ENCODE results near the gene AGAP1. TPM values are rescaled to one million over a fixed set of nuclear protein-coding genes. Genes with fewer than 3 reads are reported as not detected.

The AGAP1 gene
- total RNA-seq, 2 experiments from 2014 or later: 1.6 to 2.4 TPM

DNA sequence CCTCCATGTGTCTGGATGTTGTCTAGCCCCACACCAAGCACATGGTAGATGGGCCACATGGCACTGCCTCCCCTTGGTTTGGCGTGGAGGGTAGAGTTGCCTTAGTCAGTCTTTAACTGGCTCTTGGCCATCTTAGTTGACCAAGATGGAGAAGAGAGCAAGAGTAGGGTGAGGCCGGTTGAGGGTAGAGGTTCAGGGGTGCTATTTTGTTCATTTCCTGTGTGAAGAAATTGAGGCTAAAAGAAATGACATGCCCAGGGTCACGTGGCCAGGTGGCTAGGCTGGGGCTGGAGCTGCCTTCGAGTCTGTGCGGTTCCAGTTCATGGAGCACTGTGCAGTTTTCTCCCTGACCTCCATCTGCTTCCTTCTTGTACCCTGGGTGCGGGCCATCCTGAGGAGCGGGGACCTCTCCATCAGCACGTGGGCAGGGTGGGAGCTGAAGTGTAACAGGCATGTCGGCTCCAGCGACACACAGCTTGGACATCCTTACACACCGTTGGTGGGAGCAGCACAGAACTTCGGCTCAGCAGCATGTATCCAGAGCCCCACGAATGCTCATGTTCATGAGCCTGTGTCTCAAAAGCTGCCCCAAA, 461.1 kb downstream of the AGAP1 start:
- POLR2A ChIA-PET: no interaction called here
- CTCF ChIA-PET: no interaction called here

DNA sequence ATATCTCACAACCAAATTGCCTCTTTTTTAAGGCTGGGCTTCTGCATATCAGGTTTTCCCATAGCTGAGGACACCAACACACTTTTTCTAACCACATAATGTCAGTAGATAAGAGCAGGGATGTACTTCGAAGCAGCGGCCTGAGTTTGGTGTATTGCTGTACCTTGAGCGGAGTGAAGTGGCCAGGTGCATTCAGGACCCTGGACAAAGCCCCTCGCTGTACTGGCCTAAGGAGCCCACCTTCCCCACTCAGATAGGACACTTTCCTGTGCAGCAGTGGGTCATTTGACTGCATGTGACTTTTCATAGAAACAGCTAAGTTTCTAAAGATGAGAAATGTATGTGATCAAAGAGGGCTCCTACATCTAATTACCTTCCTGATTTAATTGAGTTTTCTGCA, 461.8 kb downstream of the AGAP1 start:
- ChIA-PET CTCF (no interaction called here), POLR2A (no interaction called here)

DNA sequence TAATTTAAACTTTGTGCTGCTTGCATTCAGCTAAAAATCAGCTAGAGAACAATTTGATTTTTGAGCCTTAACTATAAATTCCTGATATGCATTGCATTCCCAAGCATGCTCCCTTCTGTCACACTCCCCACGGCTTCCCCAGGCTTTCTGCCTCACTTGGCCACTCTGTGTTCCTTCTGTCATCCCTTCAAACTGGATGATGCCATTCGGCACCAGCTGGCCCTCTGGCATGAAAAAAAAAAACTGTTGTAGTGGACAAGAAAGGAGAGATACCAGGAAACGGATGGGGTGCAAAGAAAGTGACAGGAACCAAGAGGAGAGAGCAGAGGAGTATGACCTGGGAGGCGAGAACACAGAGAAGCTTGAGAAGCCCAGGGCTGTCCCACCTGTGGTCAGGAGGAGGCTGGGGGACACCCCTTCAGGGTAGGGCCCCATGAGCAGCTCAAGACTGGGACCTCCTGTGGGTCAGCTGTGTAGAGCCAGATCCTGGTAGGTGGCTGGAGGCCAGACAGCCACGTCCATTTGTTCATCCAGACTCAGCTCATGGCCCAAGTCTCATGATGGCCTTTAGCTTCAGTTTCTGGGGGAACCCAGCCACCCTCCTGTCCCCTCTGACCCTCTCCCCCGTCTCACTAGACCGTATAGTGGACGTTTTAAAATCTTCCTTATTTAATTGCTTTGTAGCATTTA, 462.6 kb downstream of the AGAP1 start:
- ChIA-PET POLR2A (no interaction called here), CTCF (interaction anchor here (0.5 kb wide), 1 partner anchor 155 kb away, joined by 3 read pairs; no protein-coding TSS in a partner anchor)

DNA sequence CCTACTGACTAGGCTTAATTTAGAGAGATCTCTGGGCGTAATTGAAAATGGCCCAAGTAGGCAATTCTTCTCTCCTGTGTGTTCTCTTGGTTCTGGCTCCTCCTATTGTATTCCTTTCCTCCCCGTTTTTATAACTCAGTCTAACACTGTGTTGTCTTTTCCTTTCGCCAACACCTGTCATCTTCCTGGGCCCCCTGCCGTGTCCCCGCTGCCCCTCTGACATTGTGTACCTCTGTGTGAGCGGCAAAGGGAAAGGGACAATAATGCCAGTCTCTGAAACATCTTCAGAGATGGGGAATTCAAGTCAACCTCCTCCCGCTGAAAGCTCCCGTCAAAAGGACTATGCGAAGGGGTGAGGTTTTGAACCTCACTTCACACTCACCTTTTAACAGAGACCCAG, 463.4 kb downstream of the AGAP1 start:
- ChIA-PET CTCF (no interaction called here), POLR2A (no interaction called here)

DNA sequence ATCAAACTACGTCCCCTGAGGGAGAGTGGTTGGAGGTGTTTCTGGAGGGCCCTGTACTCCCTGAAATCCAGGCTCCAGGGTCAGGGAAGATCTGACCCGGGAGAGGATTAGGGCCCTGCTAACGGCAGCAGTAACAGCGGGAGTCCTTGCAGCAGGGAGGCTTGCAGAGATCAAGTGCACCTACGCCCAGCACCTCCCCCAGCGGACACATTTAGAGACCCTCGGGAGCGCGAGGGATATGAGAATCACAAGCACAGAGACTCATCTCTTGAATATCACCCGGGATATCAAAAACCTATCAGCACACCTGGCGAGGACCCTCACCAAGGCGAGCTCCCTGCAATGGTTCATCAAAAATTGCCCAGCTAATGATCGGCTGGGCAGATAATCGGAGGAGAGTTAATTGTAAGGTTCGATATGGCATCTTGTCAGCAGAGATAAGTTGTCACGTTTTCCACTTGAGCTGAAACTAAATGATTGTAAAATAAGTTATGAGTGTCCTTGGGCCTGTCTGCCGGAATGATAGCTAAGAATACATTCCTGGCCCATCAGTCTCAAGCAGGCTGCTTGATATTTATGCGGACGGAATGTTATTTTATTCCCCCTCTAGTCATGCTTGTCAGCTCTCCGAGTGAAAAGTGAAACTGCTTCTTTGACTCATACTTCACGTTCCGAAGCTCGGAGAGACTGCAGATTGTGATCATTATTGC, 464.5 kb downstream of the AGAP1 start:
- ChIA-PET POLR2A (no interaction called here), CTCF (no interaction called here)

DNA sequence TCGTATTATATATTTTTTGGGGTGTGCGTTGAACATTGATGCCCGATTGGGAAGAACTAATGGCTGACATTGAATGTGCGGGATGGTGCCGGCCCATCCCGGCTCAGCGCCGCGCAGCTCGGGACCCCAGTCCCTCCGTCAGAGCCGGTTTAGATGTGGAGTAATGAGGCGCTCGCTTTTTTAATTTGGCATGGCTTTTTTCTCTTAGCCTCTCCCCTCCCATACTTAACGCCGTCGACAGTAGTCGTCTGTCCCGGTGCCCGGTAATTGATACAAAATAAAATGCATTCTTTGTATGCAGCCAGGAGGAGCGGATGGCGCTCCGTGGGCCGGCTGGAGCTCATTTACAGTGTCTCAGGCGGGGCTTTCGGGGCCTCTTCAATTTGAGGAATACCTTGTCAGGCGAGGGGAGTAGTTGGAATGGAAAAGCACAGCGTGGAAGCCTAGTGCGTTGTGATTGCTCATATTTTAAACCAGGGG, 465.1 kb downstream of the AGAP1 start:
- ChIA-PET POLR2A (no interaction called here), CTCF (no interaction called here)

DNA sequence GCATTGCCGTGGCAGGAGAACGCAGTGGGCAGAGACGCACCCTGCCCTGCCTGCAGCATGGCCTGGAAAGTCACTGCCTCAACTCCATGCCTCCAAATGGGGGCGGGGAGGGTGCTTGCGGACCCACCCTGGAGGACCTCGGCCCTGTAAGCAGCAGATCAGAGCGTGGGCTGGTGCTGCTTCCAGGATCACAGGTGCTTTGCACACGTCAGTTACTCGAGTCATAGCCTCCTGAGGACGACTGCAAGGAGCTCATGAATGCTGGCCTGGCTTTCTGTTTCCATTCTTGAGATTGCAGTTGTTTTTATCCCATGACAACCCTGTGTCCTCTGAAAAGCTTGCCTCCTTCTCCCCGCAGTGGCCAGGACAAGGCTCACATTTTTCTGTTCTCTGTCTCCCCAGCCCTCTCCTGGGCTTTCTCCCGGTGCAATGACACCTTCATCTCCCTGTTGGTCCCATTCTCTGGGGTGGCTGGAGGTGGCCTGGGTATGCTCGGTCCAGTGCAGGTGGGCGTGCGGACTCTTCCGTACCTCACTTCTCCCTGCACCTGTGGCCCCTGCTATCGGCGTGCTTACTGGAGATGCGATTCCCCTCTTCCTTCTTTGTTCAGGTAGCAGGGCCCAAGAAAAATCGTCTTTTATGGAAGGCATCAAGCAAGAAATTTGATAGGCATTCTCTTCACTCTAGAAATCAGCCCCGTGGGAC, 466.3 kb downstream of the AGAP1 start:
- POLR2A ChIA-PET: no interaction called here
- CTCF ChIA-PET: no interaction called here

DNA sequence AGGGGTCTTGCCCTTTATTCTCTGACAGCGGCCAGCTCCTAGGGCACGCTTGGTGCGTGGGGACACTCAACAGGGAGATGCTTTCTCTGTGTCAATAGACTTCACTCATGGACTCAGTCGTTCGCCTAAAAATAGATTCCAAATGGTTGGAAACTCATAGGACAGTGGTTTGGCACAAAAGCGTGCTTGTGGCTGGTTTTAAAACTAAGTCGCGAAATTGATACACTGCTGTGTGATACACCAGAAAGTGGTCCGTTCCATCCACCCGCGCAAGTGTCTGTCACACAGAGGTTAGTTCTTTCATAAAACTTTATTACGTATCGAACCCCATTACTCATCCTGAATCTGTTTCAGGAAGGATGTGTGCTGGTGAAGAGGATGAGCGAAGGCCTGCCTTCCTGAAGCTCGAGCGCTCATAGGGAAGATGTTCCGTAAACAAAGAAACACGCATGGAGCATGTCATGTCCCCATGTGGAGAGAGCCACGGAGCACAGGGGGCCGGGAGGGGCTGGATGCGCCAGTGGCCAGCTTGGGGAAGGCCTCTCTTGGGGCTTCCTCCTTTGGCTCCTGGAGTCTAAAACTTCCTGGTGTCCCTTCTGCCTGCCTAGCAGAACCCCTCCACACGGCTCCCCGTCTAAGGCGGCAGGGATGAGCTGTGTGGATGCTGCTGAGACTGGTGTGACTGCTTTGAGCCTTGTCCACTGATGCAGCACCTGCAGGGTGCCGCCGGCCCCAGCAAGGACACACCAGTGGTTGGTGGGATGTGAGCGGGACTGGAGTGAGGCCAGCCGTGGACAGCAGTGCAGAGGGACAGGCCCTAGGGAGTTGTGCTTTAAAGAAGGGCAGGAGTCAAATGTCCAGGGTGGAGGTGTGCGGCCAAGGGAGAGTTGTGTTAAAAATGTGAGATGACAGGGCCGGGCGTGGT, 467.1 kb downstream of the AGAP1 start:
- CTCF ChIA-PET: no interaction called here
- POLR2A ChIA-PET: no interaction called here

DNA sequence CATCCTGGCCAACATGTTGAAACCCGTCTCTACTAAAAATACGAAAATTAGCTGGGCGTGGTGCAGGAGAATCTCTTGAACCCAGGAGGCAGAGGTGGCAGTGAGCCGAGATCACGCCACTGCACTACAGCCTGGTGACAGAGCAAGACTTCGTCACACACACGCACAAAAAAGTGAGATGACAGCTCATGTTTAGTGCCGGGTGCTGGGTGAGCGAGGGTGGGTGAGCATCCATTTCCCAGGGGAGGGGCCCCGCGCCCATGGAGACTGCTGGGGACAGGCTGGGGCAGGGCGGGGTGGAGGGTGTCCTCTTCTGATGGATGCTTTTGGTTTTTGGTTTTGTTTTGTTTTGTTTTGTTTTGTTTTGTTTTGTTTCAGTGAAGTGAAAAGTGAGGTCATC, 467.9 kb downstream of the AGAP1 start:
- POLR2A ChIA-PET: no interaction called here
- CTCF ChIA-PET: no interaction called here

DNA sequence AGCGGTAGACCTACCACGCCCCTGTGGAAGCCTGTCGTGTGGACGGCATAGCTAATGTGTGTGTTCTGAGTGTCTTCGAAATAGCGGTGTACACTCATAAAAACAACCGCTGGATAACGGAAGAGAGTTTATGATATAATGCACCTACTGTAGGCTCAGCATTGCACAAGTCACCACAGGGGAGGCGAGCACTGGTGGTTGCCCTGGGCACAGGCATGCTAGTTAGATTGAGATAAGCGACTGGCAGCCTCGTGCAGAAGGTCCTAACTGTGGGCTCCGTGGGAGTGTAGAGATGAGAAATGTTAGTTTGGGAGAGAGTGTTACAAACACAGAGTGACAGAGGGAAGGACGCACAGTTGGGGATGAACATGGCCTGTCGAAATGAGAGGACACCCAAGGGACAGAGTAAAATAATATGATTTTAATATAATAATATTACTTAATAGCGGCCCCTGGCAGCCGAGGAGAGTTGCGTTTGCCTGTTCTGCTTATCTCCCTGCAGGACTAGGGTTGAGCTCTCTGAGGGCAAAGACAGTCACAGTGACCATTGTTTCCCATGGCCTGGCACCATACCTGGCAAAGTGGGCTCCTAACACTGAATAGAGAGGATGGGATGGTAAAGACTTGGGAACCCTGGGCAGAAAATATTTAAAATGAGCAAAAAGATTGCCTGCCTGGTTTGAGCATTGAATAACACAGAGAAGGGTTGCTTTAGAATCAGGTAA, 470.2 kb downstream of the AGAP1 start:
- ChIA-PET POLR2A (no interaction called here), CTCF (no interaction called here)

DNA sequence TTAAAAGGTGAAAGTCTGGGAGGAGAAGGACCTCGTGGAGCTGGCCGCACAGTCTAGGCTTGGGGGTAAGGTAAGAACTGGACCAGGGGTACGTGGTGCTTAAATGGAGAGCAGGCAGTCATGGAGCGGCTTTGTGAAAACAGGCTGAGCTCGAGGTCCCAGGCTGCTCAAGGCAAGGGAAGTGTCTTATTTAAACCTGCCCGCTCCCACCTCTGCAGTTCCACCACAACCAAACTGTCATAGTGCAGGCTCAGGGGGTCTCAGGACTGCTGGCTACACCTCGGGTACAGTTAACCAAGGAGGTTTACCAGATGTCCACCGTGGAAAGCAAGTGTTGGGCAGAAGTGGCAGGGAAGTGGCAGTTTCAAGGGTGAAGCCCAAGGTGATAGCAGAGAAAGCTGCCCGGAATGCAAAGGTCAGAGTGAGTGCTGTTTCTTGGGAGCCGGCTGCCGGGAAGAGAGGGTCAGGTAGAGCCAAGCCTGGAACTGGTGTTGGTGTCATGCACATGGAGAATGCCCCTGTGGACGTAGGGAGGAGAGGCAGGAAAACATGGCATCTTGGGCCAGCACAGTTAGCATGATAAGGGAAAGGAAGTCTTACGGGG, 471.0 kb downstream of the AGAP1 start:
- ChIA-PET POLR2A (no interaction called here), CTCF (no interaction called here)

DNA sequence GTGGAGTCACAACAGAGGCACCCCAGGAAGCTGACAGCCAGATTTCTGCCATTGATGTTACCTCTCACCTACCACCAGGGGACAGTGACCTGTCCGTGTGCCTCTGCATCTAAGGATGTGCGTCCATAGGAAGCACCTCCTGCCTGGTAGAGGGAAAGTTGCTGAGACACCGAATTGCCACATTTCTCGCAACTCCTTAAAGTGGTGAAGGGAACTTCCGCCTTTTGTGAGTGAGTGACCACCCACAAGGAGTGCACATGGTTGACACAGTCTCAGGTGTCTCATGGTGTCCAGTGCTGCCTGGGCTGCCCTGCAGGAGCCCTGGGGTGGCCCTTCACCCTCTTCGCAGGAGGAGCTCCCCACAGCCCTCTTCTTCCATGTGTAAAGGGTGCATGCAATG, 472.6 kb downstream of the AGAP1 start:
- ChIA-PET CTCF (interaction anchor here (0.7 kb wide), 1 partner anchor 30 kb away, joined by 3 read pairs; no protein-coding TSS in a partner anchor), POLR2A (no interaction called here)

DNA sequence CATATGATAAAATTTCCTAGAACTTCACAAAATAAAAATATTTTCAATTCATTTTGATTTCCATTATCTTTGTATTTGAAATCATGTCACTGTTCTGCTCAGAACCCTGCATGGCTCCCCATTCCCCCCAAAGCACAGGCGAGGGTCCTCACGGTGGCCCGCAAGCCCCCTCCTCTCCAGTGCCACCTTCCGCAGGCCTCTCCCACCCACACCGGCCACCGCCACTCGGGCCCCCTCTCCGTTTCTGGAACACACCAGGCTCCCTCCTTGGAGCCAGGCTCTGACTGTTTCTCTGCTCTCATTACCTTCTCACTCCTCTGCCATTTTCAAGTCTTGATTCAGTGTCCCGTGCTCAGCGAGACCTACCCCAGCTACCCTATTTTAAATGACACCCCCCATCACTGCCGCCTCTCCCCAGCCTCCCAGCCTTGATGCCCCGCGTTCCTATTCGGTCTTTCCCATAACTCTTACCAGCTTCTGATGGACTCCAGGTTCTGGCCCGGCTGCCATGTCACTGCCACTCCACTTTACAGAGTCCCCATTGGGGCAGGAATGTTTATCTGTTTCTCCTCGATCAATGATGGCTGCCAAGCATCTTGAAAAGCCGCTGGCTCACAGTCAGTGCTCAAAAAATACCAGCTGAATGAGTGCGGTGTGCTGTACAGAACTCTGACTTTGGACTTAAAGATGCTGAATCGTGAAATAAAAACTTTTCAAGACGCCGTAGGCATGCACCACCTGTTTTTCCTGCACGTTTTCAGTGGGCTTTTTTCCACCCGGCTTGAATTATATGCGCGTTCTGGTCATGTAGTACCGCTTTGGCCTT, 473.3 kb downstream of the AGAP1 start:
- ChIA-PET POLR2A (no interaction called here), CTCF (no interaction called here)

DNA sequence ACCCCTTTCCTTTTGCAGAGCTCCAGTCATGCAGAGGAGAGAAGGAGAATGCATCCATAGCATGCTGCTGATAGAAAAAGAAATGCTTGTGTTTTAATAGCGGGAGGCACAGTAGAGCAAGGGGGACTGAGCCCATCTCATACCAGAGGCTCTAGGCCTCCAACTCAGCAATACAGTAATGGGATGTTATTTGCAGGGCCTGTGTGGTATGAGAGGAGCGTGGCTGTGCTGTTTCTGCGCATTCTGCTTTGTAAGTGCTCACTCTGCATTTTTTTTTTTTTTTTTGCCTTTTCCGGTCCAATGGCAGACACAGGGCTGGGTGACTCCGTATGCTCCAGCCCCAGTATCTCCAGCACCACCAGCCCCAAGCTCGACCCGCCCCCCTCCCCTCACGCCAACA, 474.3 kb downstream of the AGAP1 start:
- CTCF ChIA-PET: no interaction called here
- POLR2A ChIA-PET: no interaction called here

DNA sequence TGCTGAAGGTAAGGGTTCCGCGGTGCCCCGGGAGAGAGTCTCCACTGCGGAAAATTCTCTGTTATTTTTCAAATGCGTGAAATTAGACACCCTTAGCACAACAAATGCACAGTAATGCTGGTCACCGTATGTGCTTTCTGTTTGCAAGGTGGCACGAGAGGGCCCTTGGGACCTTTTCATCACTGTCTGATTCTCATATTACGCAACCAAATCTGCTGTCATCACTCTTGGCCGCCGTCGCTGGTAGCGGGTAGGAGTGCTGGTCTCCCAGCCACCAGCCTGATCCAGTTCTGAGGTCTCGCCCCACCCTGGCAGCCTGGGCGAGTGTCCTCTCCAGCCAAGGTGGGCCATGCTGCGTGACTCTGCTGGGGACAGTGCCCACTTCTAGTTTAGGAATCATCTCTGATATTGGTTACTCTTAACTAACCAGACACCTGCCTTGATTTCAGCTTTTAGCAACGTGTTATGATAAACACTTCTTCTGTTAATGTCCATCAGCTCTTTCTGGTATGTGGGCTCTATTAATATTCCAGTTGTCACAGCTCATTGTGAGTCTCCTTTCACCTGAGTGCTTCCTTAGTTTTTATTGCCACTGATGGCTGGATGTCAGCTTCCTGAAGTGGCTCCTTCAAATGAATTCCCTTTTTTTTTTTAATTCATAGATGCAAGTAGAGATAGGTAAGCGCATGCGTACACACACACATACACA, 474.9 kb downstream of the AGAP1 start:
- ChIA-PET CTCF (no interaction called here), POLR2A (no interaction called here)

DNA sequence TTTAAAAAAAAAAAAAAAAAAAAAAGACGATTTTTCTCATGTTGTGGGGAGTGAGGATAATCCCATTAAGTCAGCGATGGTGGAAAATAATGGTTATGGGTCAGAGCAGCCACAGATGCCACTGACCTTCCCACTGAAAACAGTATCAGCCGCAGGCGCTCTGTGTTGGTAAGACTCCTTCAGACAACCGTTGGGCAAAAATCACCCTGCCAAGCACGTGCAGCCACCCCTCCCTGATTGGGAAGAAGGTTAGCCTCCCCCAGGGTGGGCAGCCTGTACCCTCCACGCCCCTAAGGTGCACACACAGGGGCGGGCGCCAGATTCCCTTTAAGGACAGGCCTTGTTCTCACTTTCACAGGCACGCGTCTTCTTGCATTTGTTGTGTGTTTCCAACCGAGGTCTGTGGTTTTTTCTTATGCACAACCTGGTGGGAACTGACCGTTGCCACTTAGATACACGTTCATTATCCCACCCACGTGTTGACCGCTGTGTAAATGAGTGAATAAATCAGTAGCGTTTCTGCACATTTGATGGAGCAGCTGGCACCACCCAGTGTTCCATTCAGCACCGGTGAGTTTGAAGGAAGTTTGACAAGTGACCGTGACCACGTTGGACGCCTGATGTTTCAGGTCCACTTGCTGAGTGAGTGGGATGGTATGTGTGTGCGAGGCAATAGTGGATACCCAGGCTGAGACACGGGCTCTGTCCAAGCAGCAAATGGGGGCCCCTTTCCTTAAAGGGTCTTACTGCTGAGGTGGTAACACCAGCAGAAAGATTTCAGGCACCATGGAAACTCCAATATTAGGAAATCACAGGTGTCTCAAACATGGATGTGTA, 476.6 kb downstream of the AGAP1 start:
- POLR2A ChIA-PET: no interaction called here

More for the DNA sequence above, 476.6 kb downstream of the AGAP1 start:
- CTCF ChIA-PET: no interaction called here
